Fibroblast of skin of left quadriceps (primary cell): Measurements from ENCODE around the gene IQCN.
"Not testable (repeated sequence)": the region's sequence is repeated elsewhere in the genome, so short reads cannot be mapped to it uniquely, and the experiment has no call there.

Experiments used
- DNase-seq, 2 experiments: peaks; one replicate each; pipeline ENCODE4 v3.0.0-alpha.2; 2013; ENCODE audit warnings: low read depth in 2 of 2

IQCN gene

DNA sequence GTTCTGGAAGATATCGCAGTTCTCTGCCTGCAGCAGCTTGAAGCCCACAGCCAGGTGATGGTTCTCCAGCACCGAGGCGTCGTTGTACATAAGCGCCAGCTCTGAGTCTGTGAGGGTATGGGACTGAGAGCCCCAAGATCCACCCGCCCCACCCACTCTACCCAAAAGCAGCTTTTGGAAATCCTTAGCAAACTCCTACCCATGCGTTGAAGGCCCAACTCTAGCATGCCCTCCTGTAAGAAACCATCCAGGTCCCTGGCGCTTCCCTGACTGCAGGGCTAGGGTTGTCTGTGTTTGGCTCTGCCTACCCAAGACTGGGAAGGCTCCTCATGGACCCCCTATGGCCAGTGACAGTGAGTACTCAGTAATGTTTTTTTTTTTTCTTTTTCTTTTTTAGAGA is 57.5 kb downstream of the IQCN start:
- no peak for DNase-seq

- no peak for DNase-seq
Observed at GRCh38 chr19:18214779-18215433, 59.3 kb downstream of the IQCN start.

DNA sequence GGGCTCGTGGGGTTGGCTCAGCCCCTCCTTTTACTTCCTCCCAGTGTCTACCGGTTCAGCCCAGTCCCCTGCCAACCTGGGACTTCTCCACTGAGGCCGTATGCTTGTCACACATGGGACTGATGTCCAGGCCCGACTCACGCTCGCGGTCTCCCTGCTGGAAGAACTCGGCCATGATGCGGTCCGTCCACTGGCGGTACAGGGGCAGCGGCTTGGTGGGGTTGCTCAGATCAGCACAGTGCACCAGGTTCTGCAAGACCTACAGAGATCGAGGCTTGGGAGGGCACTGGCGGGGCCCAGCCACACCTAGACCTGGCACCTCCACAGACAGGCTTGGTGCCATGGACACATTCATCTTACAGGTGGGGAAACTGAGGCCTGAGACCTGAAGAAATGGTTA is 62.6 kb downstream of the IQCN start:
- no peak for DNase-seq

- not testable (repeated sequence) for DNase-seq
Observed at GRCh38 chr19:18209912-18210311, 64.3 kb downstream of the IQCN start.

- peak; percentile 40 to 41 for DNase-seq
Observed at GRCh38 chr19:18208098-18208951, 65.9 kb downstream of the IQCN start.
